Measurements from ENCODE around the gene STK33.

STK33 gene

GRCh38 chr11:8370812-8371515 lies 223.1 kb downstream of the STK33 start:
- no peak for DNase-seq
- no peaks in the 10 kb centered on the region for H3K27me3 ChIP-seq (ENCODE audit: insufficient read depth, low read depth, severe bottlenecking)
- no peak for TF ChIP-seq CTCF (IDR thresholded peaks at IDR 0.05; ENCODE audit: low read depth, low read length)

GRCh38 chr11:8369592-8370205 lies 224.3 kb downstream of the STK33 start:
- H3K27ac ChIP-seq: no peak overlapping the region
- DNase-seq: no peak
- H3K9me3 ChIP-seq (ENCODE audit: severe bottlenecking): no peaks in the 10 kb centered on the region
- H3K4me3 ChIP-seq (ENCODE audit: low read depth, low read length): no peak overlapping the region
- H3K36me3 ChIP-seq: no peaks in the 10 kb centered on the region
- no peaks in the 10 kb centered on the region for H3K27me3 ChIP-seq (ENCODE audit: insufficient read depth, low read depth, severe bottlenecking)
- no peak for TF ChIP-seq CTCF (IDR thresholded peaks at IDR 0.05; ENCODE audit: low read depth, low read length)

More at GRCh38 chr11:8370812-8371515, 223.1 kb downstream of the STK33 start:
- no peak overlapping the region for H3K4me3 ChIP-seq (ENCODE audit: low read depth, low read length)
- no peaks in the 10 kb centered on the region for H3K36me3 ChIP-seq
- H3K27ac ChIP-seq: no peak overlapping the region
- no peaks in the 10 kb centered on the region for H3K9me3 ChIP-seq (ENCODE audit: severe bottlenecking)

GRCh38 chr11:8368772-8369171 lies 225.3 kb downstream of the STK33 start:
- H3K27ac ChIP-seq: no peak overlapping the region
- no peaks in the 10 kb centered on the region for H3K9me3 ChIP-seq (ENCODE audit: severe bottlenecking)
- no peak for TF ChIP-seq CTCF (IDR thresholded peaks at IDR 0.05; ENCODE audit: low read depth, low read length)
- H3K4me3 ChIP-seq (ENCODE audit: low read depth, low read length): no peak overlapping the region
- no peaks in the 10 kb centered on the region for H3K27me3 ChIP-seq (ENCODE audit: insufficient read depth, low read depth, severe bottlenecking)
- no peak for DNase-seq
- H3K36me3 ChIP-seq: no peaks in the 10 kb centered on the region

- Histone ChIP-seq H3K27ac (no peak overlapping the region), H3K4me3 (ENCODE audit: low read depth, low read length) (no peak overlapping the region), H3K27me3 (ENCODE audit: insufficient read depth, low read depth, severe bottlenecking) (no peaks in the 10 kb centered on the region), H3K36me3 (no peaks in the 10 kb centered on the region), H3K9me3 (ENCODE audit: severe bottlenecking) (no peaks in the 10 kb centered on the region)
- no peak for DNase-seq
- TF ChIP-seq CTCF (IDR thresholded peaks at IDR 0.05; ENCODE audit: low read depth, low read length): no peak
Observed at GRCh38 chr11:8368194-8368593, 225.8 kb downstream of the STK33 start.

GRCh38 chr11:8366316-8366715 lies 227.7 kb downstream of the STK33 start:
- TF ChIP-seq CTCF (IDR thresholded peaks at IDR 0.05; ENCODE audit: low read depth, low read length): no peak
- Histone ChIP-seq H3K27me3 (ENCODE audit: insufficient read depth, low read depth, severe bottlenecking) (no peaks in the 10 kb centered on the region), H3K36me3 (no peaks in the 10 kb centered on the region), H3K27ac (no peak overlapping the region), H3K9me3 (ENCODE audit: severe bottlenecking) (no peaks in the 10 kb centered on the region), H3K4me3 (ENCODE audit: low read depth, low read length) (no peak overlapping the region)
- DNase-seq: no peak
